ENCODE data around the gene CTDP1. TPM values are rescaled to one million over a fixed set of nuclear protein-coding genes. Genes with fewer than 3 reads are reported as not detected.

The CTDP1 gene
- total RNA-seq, 1 donor = 20.7 TPM

DNA sequence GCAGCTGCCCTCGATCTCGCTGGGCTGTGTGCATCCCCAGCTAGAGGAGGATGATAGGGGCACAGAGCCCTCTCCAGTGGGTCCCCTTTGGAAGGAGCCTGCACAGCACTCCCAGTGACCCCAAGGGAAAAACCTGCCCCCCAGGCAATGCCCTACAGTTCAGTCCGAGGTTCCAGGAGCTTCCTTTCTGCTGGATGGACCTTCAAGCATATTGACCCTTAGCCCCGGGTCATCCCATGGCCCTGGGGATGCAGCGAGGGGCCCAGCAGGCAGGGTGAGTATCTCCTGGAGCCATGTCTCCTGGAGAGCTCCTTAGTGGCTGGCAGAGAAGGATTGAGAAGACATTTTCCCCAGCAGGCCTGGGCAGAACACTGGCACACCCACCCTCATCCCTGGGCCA, 45.4 kb upstream of the CTDP1 start:
- TF ChIP-seq, protein P1, sequence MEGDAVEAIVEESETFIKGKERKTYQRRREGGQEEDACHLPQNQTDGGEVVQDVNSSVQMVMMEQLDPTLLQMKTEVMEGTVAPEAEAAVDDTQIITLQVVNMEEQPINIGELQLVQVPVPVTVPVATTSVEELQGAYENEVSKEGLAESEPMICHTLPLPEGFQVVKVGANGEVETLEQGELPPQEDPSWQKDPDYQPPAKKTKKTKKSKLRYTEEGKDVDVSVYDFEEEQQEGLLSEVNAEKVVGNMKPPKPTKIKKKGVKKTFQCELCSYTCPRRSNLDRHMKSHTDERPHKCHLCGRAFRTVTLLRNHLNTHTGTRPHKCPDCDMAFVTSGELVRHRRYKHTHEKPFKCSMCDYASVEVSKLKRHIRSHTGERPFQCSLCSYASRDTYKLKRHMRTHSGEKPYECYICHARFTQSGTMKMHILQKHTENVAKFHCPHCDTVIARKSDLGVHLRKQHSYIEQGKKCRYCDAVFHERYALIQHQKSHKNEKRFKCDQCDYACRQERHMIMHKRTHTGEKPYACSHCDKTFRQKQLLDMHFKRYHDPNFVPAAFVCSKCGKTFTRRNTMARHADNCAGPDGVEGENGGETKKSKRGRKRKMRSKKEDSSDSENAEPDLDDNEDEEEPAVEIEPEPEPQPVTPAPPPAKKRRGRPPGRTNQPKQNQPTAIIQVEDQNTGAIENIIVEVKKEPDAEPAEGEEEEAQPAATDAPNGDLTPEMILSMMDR (IDR thresholded peaks at IDR 0.05; ENCODE audit: insufficient read depth, low read depth, low read length) = no peak
- no peak for DNase-seq (ENCODE audit: low read depth)
- H3K4me3 ChIP-seq (ENCODE audit: low read depth, low read length) = no peak overlapping the region

DNA sequence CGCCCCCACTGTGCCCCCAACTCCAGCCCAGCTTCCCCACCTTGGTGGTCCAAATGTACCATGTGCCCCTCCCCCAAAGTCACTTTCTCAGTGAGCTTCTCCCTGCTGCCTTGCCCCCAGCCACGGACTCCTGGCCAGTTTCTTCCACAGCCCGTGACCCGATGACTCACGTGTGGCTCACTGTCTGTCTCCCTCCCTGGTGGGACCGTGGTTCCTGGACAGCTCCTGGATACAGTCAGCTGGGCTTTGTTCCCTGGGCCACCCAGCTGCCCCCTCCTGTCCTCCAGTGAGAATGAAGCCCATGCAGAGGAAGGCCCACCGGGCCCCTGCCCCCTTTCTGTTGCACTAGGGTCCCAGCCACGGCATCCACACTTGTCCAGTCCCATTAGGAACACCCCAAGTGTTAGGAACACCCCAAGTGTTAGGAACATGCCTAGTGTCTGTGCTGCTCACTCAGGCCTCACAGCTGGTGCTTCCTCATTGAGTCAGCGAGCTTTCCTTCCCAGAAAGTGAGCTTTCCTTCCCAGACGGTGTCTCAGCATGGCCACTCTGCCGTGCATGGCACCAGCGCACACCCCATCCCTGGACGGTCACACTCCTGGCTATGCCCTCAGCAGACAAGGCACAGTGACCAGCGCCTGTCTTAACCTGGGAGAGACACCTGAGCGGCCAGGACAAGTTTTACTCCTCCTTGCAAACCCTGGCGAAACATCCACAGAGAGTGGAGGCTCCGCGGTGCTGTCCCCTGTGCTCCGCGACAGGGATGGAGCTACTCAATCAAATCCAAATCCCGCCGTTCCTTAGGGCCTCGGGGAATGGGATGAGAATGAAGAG, 44.8 kb upstream of the CTDP1 start:
- H3K4me3 ChIP-seq (ENCODE audit: low read depth, low read length) = no peak overlapping the region
- no peak for DNase-seq (ENCODE audit: low read depth)
- TF ChIP-seq, protein P1 (IDR thresholded peaks at IDR 0.05; ENCODE audit: insufficient read depth, low read depth, low read length) = no peak

DNA sequence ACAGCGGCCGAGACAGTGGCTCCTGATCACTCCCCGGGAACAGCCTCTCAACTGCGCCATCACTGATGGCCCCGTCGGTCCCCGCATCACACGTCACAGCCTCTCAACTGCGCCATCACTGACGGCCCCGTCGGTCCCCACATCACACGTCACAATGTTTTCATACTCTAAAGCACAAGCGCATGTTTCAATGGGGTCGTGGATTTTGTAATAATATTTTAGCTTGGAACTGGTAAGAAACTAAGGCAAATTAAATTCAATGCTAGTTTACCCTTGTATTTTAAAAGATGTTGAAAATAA, 44.2 kb upstream of the CTDP1 start:
- TF ChIP-seq, protein P1 (IDR thresholded peaks at IDR 0.05; ENCODE audit: insufficient read depth, low read depth, low read length) = no peak
- DNase-seq (ENCODE audit: low read depth) = no peak
- no peak overlapping the region for H3K4me3 ChIP-seq (ENCODE audit: low read depth, low read length)

DNA sequence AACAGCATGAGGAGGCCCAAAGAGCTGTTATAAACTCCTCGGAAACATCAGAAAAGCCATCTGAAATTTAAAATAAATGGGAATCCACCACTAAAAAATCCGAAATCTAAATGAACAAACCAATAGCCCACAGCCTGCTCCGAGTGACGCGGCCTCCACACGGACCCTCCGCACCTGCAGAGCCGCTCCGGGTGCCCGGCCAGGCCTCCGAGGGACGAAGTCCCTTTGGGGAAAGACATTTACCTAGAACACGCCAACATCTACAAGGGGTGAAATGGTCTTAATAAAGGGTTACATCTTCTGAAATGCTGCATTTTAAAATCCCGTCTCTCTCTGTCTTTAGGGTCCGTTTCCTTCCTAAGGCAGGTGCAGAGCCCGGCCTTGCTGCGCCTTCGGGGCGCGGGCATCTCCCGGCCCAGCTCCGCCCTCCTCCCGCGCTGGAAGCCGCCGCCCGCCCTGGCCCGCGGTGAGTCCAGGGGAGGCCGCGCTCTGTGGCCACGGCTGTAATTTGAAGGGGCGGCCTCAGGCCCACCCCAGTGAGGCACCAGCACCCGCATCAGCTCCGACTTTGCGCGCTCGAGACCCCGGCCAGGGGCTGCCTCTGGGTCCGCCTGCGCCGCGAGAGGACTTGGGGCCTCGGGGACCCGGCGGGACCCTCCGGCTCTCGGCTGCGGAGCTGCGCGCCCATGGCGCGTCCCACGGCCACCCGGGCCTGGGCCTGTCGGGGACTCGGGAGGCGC, 42.3 kb upstream of the CTDP1 start:
- H3K4me3 ChIP-seq (ENCODE audit: low read depth, low read length) = no peak overlapping the region
- no peak for DNase-seq (ENCODE audit: low read depth)

DNA sequence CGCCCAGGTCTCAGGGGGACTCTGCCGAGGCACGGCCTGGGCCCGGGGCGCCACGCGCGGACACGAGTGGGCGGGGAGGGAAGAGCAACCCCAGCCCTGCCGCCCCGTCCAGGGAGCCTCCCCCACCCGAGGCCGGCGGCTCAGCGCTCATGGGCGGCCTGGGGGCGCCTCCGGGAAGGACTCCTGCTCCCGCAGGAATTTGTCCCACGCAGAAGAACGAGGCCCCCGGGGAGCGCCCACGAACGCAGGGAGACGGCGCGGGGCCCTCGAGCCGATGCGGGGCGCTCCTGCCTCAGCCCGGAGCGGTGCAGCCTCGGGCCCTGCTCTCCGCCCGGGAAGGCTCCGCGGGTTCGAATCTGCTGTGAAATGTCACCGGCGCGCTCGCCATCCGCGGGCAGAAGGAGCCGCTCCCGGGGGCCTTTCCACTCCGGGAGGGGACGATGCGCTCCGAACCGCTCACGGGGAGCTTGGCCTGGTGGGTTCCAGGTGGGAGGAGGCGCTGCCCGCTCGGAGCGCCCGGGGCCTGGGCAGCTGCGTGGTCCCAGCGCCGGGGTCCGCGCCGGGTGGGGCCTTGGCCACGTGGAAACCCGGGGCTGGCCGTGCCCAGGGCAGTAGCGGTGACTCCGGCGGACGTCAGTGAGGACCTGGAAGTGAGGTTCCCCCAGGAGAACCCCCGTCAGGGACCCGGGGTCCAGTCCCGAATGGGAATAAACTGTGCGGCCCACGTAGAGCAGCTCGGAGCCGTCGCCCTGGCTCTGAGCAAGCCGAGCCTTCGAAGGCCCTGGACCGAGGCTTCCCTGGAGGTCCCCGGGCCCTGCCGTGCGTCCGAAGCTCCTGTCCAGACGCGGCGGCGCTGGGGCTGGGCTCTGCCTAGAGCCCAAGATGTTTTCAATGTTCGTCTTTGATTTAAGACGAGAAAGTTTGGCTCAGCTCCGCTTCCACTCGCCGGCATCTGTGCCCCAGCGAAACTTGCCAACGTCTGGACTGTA, 41.4 kb upstream of the CTDP1 start:
- TF ChIP-seq, protein P1 (IDR thresholded peaks at IDR 0.05; ENCODE audit: insufficient read depth, low read depth, low read length) = no peak
- no peak overlapping the region for H3K4me3 ChIP-seq (ENCODE audit: low read depth, low read length)
- DNase-seq (ENCODE audit: low read depth) = no peak

More for the DNA sequence above, 42.3 kb upstream of the CTDP1 start:
- TF ChIP-seq, protein P1 (IDR thresholded peaks at IDR 0.05; ENCODE audit: insufficient read depth, low read depth, low read length) = no peak

DNA sequence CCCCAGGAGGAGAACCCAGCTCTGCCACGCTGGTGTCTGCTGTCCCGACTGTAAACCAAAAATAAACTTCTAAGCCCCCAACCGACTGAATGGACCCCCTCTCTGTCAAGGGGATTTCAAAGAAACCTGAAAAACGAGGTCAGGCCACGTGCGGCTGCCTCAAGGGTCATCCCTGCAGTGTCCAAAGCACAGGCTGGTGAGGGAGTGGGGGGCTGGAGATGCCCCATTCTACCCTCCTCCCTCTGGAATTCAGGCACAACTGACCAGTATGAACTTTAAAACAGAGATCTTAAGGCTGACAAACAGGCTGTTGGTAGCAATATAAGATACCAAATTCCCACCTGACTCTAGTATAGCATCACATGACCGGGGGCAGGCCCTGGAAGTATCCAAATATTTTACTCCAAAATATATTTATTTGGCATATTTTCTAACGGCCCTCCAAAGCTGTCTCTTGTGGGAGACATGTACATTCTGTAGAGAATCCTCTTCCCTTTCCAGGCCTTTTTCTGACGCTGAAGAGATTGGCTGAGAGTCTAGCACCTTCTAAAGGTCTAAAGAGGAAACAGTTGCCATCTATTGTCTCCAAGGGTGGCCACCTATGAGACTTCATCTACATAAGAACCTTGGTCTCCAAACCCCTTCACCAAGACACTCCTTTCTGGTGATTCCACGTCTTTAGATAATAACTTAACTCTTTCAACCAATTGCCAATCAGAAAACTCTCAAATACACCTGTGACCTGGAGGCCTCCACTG, 40.4 kb upstream of the CTDP1 start:
- TF ChIP-seq, protein P1 (IDR thresholded peaks at IDR 0.05; ENCODE audit: insufficient read depth, low read depth, low read length) = no peak
- no peak overlapping the region for H3K4me3 ChIP-seq (ENCODE audit: low read depth, low read length)
- no peak for DNase-seq (ENCODE audit: low read depth)

All from fibroblast of villous mesenchyme (primary cell).